RWPE2 (cell line): ENCODE measurements around the gene FOLR3.
"Not testable (repeated sequence)": the region's sequence is repeated elsewhere in the genome, so short reads cannot be mapped to it uniquely, and the experiment has no call there.

Source experiments
- ATAC-seq: fragments of 200-7000 bp; cut with Tn5 transposase; 3 replicates; pipeline ENCODE4 v1.9.1; 2021; ENCODE audit warnings: low read depth
- DNase-seq: peaks from one replicate; pipeline ENCODE4 v3.0.0-alpha.2; 2020; ENCODE audit warnings: low spot score
- H3K27ac ChIP-seq: fragments of 450-650 bp; 2 replicates; pipeline ENCODE4 v1.5.1; 2017; ENCODE audit warnings: mild to moderate bottlenecking; ENCODE audit not compliant: poor library complexity, severe bottlenecking
- H3K27me3 ChIP-seq: fragments of 250-450 bp; sonication (Bioruptor Pico); 2 replicates; pipeline ENCODE4 v1.5.1; 2021; ENCODE audit warnings: mild to moderate bottlenecking, moderate library complexity; ENCODE audit not compliant: insufficient read depth, poor library complexity, severe bottlenecking
- H3K36me3 ChIP-seq: fragments of 250-450 bp; sonication (Bioruptor Pico); 2 replicates; pipeline ENCODE4 v1.5.1; 2020; ENCODE audit warnings: low read depth, mild to moderate bottlenecking, moderate library complexity
- H3K4me1 ChIP-seq: fragments of 250-450 bp; sonication (Bioruptor Pico); 2 replicates; pipeline ENCODE4 v1.5.1; 2021; ENCODE audit warnings: mild to moderate bottlenecking, moderate library complexity; ENCODE audit not compliant: insufficient read depth, poor library complexity, severe bottlenecking
- H3K4me3 ChIP-seq: fragments of 250-450 bp; sonication (Bioruptor Pico); 2 replicates; pipeline ENCODE4 v1.5.1; 2021; ENCODE audit warnings: mild to moderate bottlenecking, moderate library complexity; ENCODE audit not compliant: severe bottlenecking
- H3K9me3 ChIP-seq: fragments of 250-450 bp; sonication (Bioruptor Pico); 2 replicates; pipeline ENCODE4 v1.5.1; 2021; ENCODE audit warnings: mild to moderate bottlenecking, moderate library complexity; ENCODE audit not compliant: severe bottlenecking
- TF ChIP-seq, protein P1 (sequence below): fragments of 450-650 bp; IDR thresholded peaks from one replicate; pipeline ENCODE4 v1.5.1; 2017; ENCODE audit warnings: mild to moderate bottlenecking, moderate library complexity; ENCODE audit not compliant: poor library complexity, severe bottlenecking

FOLR3 gene

DNA sequence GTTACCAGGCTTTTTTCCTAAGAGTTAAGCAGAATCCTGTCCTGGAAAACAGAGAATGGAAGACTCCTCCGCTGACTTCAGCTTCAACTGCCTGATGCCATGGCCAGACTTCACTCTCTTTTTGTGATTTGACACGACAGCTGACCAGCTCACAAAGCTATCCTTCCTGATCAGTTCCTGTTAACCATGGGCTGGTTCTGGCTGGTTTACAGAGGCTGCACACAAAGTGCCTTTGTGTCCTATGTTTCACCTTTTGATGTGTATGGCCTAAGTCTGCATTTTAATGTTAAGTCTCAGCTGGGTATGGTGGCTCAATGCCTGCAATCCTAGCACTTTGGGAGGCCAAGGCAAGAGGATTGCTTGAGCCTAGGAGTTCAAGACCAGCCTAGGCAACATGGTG is 11.1 kb downstream of the FOLR3 start:
- H3K27me3 ChIP-seq = no peaks in the 10 kb centered on the region
- peaks cover 65% of the 10 kb centered on the region for H3K36me3 ChIP-seq
- DNase-seq (no peak), ATAC-seq (no peak)
- peak overlapping the region; percentile 99 for H3K27ac ChIP-seq
- TF ChIP-seq, protein P1, sequence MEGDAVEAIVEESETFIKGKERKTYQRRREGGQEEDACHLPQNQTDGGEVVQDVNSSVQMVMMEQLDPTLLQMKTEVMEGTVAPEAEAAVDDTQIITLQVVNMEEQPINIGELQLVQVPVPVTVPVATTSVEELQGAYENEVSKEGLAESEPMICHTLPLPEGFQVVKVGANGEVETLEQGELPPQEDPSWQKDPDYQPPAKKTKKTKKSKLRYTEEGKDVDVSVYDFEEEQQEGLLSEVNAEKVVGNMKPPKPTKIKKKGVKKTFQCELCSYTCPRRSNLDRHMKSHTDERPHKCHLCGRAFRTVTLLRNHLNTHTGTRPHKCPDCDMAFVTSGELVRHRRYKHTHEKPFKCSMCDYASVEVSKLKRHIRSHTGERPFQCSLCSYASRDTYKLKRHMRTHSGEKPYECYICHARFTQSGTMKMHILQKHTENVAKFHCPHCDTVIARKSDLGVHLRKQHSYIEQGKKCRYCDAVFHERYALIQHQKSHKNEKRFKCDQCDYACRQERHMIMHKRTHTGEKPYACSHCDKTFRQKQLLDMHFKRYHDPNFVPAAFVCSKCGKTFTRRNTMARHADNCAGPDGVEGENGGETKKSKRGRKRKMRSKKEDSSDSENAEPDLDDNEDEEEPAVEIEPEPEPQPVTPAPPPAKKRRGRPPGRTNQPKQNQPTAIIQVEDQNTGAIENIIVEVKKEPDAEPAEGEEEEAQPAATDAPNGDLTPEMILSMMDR = no peak
- H3K4me3 ChIP-seq = no peak overlapping the region
- H3K9me3 ChIP-seq = no peaks in the 10 kb centered on the region
- H3K4me1 ChIP-seq = peaks cover 38% of the 10 kb centered on the region

DNA sequence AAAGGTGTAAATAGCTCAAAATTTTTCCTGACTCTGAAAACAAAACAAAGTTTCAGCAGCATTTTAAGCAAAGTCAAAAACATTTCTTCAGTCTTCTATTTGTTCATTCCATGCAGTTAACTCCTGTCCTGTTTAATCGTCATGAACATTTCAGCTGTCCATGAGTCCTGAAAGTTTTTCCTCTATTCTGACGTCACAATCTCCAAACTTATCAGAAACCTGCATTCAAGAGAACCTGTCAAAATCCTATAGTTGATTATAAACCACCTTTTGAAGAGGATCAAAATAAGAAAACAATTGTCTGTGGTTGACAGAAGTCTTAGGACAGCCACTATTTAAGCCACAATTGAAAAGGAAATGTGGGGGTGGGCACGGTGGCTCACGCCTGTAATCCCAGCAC is 15.4 kb downstream of the FOLR3 start:
- no peak for DNase-seq
- TF ChIP-seq, protein P1 = no peak

DNA sequence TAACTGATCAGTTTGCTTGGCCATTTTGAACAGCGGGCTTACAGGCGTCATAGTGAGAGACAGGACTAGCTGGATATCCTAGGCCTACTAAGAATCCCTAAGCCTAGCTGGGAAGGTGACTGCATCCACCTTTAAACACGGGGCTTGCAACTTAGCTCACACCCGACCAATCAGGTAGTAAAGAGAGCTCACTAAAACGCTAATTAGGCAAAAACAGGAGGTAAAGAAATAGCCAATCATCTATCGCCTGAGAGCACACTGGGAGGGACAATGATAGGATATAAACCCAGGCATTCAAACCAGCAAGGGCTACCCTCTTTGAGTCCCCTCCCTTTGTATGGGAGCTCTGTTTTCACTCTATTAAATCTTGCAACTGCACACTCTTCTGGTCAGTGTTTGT is 18.3 kb downstream of the FOLR3 start:
- H3K4me3 ChIP-seq, H3K4me1 ChIP-seq, H3K27ac ChIP-seq, H3K9me3 ChIP-seq, DNase-seq, H3K27me3 ChIP-seq, ATAC-seq: not testable (repeated sequence)
- H3K36me3 ChIP-seq = peaks cover 14% of the 10 kb centered on the region

More for the DNA sequence above, 15.4 kb downstream of the FOLR3 start:
- Histone ChIP-seq H3K36me3 (peaks cover 44% of the 10 kb centered on the region), H3K9me3 (no peaks in the 10 kb centered on the region), H3K27ac (peak overlapping the region; percentile 59), H3K27me3 (no peaks in the 10 kb centered on the region), H3K4me1 (peaks cover 8% of the 10 kb centered on the region), H3K4me3 (peak overlapping the region; percentile 35)
- ATAC-seq = no peak

DNA sequence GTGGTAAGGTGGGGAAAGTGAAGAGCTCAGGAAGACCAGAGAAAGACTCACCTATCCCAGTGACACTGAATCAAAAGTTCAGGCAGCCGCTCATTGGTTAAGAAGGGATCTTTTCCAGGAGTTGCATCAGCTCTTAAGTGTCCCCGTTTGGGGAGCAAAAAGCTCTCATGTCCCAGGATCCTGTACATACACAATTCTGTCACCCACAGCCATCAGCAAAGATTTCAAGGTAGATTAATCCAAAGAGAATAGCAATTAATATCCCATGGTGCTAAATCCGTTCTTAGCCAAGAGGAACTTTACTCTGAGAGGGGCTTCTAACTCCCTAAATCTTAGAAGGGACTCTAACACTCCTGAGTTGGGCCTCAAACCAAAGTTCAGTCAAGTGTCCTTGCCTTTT is 19.3 kb downstream of the FOLR3 start:
- no peak overlapping the region for H3K27ac ChIP-seq
- ATAC-seq = no peak
- TF ChIP-seq, protein P1 = no peak
- DNase-seq = no peak
- H3K9me3 ChIP-seq = no peaks in the 10 kb centered on the region
- no peak overlapping the region for H3K4me3 ChIP-seq
- H3K36me3 ChIP-seq = peaks cover 8% of the 10 kb centered on the region
- no peaks in the 10 kb centered on the region for H3K27me3 ChIP-seq
- peaks cover 5% of the 10 kb centered on the region for H3K4me1 ChIP-seq

DNA sequence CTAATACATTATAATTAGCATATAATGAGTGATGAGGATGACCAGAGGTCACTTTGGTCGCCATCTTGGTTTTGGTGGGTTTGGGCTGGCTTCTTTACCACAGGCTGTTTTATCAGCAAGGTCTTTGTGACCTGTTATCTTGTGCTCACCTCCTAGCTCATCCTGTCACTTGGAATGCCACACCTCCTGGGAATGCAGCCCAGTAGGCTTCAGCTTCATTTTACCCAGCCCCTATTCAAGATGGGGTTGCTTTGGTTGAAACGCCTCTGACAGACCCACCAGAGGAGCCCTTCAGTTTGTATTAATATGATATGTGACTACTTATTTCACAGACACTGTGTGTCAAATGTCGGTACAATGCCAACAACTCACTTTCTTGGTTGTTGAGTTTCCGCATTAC is 20.2 kb downstream of the FOLR3 start:
- H3K4me3 ChIP-seq = no peak overlapping the region
- peaks cover 4% of the 10 kb centered on the region for H3K36me3 ChIP-seq
- H3K4me1 ChIP-seq = peaks cover 5% of the 10 kb centered on the region
- no peak overlapping the region for H3K27ac ChIP-seq
- DNase-seq (no peak), ATAC-seq (no peak)
- TF ChIP-seq, protein P1 = no peak
- H3K27me3 ChIP-seq = no peaks in the 10 kb centered on the region
- H3K9me3 ChIP-seq = no peaks in the 10 kb centered on the region
